Activated naive CD4-positive, alpha-beta T cell treated with anti-CD3 and anti-CD28 coated beads for 36 hours (primary cell): Measurements from ENCODE around the gene EFCAB12. TPM values are rescaled to one million over a fixed set of nuclear protein-coding genes. Genes with fewer than 3 reads are reported as not detected.
A peak's percentile ranks its signal among the peaks of the same experiment; 100 is the strongest.
"Not testable (repeated sequence)": the region's sequence is repeated elsewhere in the genome, so short reads cannot be mapped to it uniquely, and the experiment has no call there.

Experiments
- CTCF ChIA-PET: fragments of 350-600 bp; sonication (Branson Sonifier 250); formaldehyde crosslinking; loops from one replicate; lab custom pipeline; 2021; ENCODE audit warnings: antibody characterized with exemption; lab: Charles Lee
- DNase-seq: peaks from one replicate; pipeline ENCODE4 v3.0.0-alpha.2; 2020
- H3K27ac Mint-ChIP-seq: one replicate; pipeline ENCODE4 v1.8.0; 2021; ENCODE audit warnings: mild to moderate bottlenecking, mixed read lengths
- H3K27me3 Mint-ChIP-seq: one replicate; pipeline ENCODE4 v1.8.0; 2021; ENCODE audit warnings: low read depth, mixed read lengths
- H3K36me3 Mint-ChIP-seq: one replicate; pipeline ENCODE4 v1.8.0; 2021; ENCODE audit warnings: low read depth, mixed read lengths
- H3K4me1 Mint-ChIP-seq: one replicate; pipeline ENCODE4 v1.8.0; 2021; ENCODE audit warnings: low read depth, mixed read lengths
- H3K4me3 Mint-ChIP-seq: one replicate; pipeline ENCODE4 v1.8.0; 2021; ENCODE audit warnings: mild to moderate bottlenecking, moderate library complexity, mixed read lengths
- H3K9me3 Mint-ChIP-seq: one replicate; pipeline ENCODE4 v1.8.0; 2021; ENCODE audit warnings: mixed read lengths
- intact Hi-C: fragments of 100-400 bp; cut with micrococcal nuclease; formaldehyde crosslinking; loops from one replicate; pipeline ENCODE4 v1.15.1; 2023
- total RNA-seq, 2 experiments: library from RNA; stranded (reverse); gene quantifications; one replicate each; pipeline ENCODE4 v1.2.3, GENCODE V29; 2021

Gene EFCAB12
- total RNA-seq, 2 experiments from 2014 or later: 0.37 to 0.81 TPM

DNA sequence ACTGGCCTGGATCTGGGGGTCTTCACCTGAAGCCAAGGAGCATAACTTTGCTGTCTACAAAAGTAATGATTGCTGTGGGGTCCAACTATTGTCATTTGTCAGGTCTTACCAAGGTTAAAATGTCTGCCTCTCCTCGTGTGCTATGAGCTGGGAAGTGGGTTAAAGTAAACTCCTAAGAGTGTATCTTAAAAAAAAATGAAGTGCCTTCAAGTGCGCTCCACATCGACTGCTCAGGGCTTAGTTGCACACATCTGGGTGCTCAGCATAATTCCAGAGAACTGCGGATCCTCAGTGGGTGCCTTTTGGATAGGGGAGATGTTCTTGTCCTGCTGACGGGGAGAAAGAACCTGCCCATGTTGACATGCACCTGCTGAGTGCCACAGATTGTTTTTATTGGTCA, 40.9 kb downstream of the EFCAB12 start:
- Mint-ChIP-seq H3K27ac (no peak overlapping the region), H3K4me3 (no peak overlapping the region), H3K4me1 (no peaks in the 10 kb centered on the region), H3K36me3 (peaks cover 22% of the 10 kb centered on the region), H3K27me3 (no peaks in the 10 kb centered on the region), H3K9me3 (no peaks in the 10 kb centered on the region)
- CTCF ChIA-PET: interaction anchor here (1.6 kb wide), 1 partner anchor 9 kb away, joined by 7 read pairs; no protein-coding TSS in a partner anchor
- DNase-seq: no peak
- intact Hi-C loops: loop anchor here (10.0 kb wide), 2 partner anchors 107 to 547 kb away; no protein-coding TSS in a partner anchor

DNA sequence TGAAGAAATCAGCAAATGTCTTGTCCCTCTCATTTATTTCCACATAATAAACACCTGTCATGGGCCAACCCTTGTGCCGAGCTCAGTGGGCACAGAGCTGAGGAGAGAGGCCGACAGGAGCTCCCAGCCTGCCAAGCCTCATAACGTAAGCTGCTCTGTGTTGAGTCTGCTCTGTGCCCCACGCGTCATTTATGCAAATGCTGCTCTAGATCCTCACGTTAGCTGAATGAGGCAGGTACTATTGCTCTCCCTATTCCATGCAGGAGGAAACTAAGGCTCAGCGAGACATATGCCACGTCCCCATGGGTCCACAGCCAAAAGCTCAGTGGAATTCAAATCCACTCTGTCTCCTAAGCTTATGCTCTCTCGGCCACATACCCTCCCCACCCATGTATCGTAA, 41.5 kb downstream of the EFCAB12 start:
- Mint-ChIP-seq H3K27ac (no peak overlapping the region), H3K9me3 (no peaks in the 10 kb centered on the region), H3K36me3 (peaks cover 19% of the 10 kb centered on the region), H3K27me3 (no peaks in the 10 kb centered on the region), H3K4me1 (no peaks in the 10 kb centered on the region), H3K4me3 (no peak overlapping the region)
- CTCF ChIA-PET: interaction anchor here (1.6 to 2.4 kb wide), 2 partner anchors 9 to 13 kb away, joined by 7 to 9 read pairs; no protein-coding TSS in a partner anchor
- intact Hi-C loops: loop anchor here (10.0 kb wide), 2 partner anchors 108 to 548 kb away; no protein-coding TSS in a partner anchor
- DNase-seq: no peak

DNA sequence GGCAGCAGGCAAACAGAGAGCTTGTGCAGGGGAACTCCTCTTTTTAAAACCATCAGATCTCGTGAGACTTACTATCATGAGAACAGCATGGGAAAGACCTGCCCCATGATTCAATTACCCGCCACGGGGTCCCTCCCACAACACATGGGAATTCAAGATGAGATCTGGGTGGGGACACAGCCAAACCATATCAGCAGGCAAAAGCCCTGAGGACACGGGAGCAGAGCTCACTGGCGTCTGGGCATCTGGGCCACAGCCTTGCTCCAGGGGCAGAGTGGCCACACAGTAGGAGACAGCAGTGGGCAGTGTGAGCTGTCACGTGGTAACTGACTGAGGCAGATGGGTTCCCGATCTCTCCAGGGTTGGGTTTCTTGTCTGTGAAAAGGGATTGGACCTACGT, 42.9 kb downstream of the EFCAB12 start:
- CTCF ChIA-PET: interaction anchor here (2.4 kb wide), 1 partner anchor 15 kb away, joined by 9 read pairs; no protein-coding TSS in a partner anchor
- not testable (repeated sequence) for DNase-seq, H3K27ac Mint-ChIP-seq, H3K27me3 Mint-ChIP-seq, H3K4me1 Mint-ChIP-seq, H3K9me3 Mint-ChIP-seq, H3K36me3 Mint-ChIP-seq, H3K4me3 Mint-ChIP-seq
- intact Hi-C loops: loop anchor here (10.0 kb wide), 2 partner anchors 109 to 549 kb away; no protein-coding TSS in a partner anchor

DNA sequence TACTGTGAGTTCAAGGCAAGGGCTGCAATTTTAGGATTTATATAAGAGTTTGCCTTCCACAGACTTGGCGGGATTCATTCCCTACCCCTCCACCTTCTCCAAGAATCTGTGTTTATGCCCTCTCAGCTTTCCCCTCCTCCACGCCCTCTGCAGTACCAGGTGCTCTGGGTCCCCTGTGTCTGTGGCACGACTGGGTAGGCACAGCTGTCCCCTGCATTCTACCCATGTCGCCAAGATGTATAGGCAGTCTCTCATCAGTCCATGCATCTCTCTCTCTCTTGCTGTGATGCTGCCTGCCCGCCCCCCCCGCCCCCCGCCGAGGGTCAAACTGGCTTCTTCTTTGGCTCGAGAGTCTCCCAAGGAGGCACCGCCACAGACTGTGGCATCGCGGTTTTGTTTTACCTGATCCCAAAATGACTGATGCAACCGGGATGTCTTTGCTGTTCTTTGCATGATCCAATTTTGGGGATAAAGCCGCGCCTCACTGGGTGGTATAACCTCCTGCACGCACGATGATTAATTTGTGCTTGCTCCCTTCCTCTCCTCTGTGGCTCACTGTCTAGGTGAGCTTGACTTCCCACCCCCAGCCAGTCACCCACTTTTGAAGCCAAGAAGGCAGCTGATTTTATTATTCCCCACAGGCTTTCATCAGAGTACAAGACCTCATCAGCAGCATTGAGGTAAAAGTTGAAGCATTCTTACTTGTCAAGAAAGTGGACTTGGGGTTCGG, 43.7 kb downstream of the EFCAB12 start:
- Mint-ChIP-seq H3K36me3 (peaks cover 8% of the 10 kb centered on the region), H3K4me3 (no peak overlapping the region), H3K27me3 (no peaks in the 10 kb centered on the region), H3K4me1 (no peaks in the 10 kb centered on the region), H3K9me3 (no peaks in the 10 kb centered on the region), H3K27ac (no peak overlapping the region)
- no peak for DNase-seq
- intact Hi-C loops: loop anchor here (10.0 kb wide), 2 partner anchors 110 to 550 kb away; no protein-coding TSS in a partner anchor
- CTCF ChIA-PET: interaction anchor here (2.4 kb wide), 1 partner anchor 15 kb away, joined by 9 read pairs; no protein-coding TSS in a partner anchor

DNA sequence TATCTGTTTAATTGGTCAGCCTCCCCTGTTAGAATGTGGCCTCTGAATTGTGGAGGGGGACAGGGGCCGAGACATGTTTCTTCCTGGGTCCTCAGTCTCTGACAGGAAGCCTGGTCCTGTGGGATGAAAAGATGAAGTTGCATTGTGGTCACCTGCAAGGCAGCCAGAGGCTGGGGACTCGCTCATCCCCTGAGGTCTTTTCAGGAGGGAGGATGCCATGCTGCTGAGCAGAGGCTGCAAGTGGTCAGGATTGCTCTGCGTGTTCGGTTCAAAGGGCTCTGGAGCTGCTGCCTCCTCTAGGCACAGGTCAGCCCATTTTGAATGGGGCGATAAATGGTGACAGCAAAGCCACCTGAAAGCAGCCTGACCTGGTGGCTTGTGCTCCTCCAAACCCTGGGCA, 44.3 kb downstream of the EFCAB12 start:
- H3K36me3 Mint-ChIP-seq, H3K4me3 Mint-ChIP-seq, H3K27me3 Mint-ChIP-seq, H3K9me3 Mint-ChIP-seq, H3K4me1 Mint-ChIP-seq, DNase-seq: not testable (repeated sequence)
- H3K27ac Mint-ChIP-seq: peak overlapping the region; percentile 39
- CTCF ChIA-PET: interaction anchor here (0.6 to 1.8 kb wide), 11 partner anchors 44 to 445 kb away, joined by 3 to 15 read pairs (median 3); partner anchors contain the start of gene EFCAB12
- intact Hi-C loops: loop anchor here (10.0 kb wide), 2 partner anchors 111 to 551 kb away; no protein-coding TSS in a partner anchor

DNA sequence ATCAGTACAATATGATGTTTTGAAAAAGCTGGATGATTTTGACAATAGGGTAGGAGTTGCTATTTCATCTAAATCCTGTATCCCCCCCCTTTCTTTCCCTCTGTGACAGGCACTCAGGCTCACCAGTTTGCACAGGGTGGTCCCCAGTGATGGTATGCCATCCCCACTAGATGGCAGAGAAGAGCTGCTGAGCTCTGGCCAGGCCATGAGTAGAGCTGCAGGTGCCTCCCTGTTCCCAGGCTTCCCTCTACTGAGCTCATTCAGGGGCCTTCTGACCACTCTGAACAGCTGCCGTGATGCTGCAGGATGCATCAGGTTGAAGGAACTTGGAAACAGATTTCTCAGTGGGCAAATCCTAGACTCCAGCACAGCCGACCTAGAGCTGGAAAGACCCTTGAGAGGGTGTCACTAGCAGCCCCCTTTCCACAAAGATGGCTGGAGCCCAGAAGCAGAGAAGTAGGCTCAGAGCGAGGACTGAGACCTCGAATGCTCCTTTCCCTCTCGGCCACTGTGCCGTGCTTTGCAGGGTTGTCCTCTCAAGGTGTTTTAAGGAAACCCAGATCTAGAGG, 45.1 kb downstream of the EFCAB12 start:
- no peak overlapping the region for H3K27ac Mint-ChIP-seq

DNA sequence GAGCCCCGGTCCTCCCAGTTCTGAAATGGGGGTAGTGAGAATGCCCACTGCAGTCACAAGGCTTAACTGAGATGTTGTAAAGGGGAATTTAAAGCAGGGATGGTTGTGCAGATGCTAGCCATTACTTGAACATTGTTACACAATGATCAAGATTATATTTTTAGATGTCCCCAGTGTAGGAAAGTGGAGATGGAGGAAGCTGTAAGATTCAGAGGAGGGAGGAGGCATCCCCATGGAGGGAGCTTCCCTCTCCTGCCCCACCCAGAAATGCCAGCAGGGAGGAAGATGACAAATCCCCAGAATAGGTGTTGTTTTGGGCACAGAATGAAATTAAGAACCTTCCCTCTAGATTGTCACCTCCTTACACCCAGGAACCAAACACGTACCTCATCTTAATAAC, 46.1 kb downstream of the EFCAB12 start:
- intact Hi-C loops: loop anchor here (2.0 to 10.0 kb wide), 4 partner anchors 112 to 552 kb away; partner anchors contain the start of gene PLXND1
- no peaks in the 10 kb centered on the region for H3K36me3 Mint-ChIP-seq

More for the DNA sequence above, 45.1 kb downstream of the EFCAB12 start:
- CTCF ChIA-PET: interaction anchor here (0.6 to 1.8 kb wide), 29 partner anchors 9 to 446 kb away, joined by 3 to 15 read pairs (median 4); partner anchors contain the start of genes EFCAB12, IFT122 and MBD4
- DNase-seq: peak; percentile 65
- Mint-ChIP-seq H3K36me3 (peaks cover 4% of the 10 kb centered on the region), H3K4me1 (no peaks in the 10 kb centered on the region), H3K27me3 (no peaks in the 10 kb centered on the region), H3K9me3 (no peaks in the 10 kb centered on the region), H3K4me3 (no peak overlapping the region)
- intact Hi-C loops: loop anchor here (1.0 to 10.0 kb wide), 6 partner anchors 52 to 551 kb away; partner anchors contain the start of genes IFT122 and PLXND1

DNA sequence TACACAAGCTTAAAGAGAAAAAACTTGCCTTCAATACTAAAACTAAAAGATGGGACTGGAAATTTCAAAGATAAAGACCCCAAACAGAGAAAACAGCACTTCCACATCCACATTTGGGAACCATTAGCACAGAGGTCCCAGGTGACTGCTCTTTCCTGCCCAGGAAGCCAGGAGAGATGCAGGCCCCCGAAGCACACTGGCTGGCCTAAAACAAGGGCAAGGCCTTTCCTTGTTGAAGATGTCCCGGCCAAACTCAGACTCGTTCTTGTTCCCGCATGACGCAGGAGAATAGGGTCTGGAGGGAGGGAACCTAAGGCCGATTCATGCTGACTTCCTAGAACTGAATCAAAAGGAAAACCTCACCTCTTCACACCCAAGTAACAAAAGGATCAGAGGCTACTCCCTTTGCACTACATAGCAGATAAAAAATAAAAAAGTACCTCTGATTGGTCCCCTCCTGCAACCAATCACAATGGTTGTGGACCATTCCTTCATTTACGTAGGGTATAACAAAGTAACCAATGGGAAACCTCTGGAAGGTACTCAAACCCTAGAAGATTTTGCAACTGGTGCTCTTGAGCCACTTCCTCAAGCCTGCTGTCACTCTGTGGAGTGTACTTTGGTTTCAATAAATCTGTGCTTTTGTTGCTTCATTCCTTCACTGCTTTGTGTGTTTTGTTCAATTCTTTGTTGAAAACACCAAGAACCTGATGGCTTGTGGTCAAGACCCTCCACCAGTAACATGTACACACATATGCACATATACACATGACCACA, 48.7 kb downstream of the EFCAB12 start:
- H3K27ac Mint-ChIP-seq: no peak overlapping the region
- CTCF ChIA-PET: no interaction called here

More for the DNA sequence above, 46.1 kb downstream of the EFCAB12 start:
- Mint-ChIP-seq H3K27me3 (no peaks in the 10 kb centered on the region), H3K4me1 (no peaks in the 10 kb centered on the region), H3K4me3 (no peak overlapping the region), H3K9me3 (no peaks in the 10 kb centered on the region), H3K27ac (no peak overlapping the region)
- CTCF ChIA-PET: interaction anchor here (0.9 to 1.6 kb wide), 4 partner anchors 8 to 170 kb away, joined by 3 to 6 read pairs (median 4); a partner anchor contains a TSS
- DNase-seq: no peak

DNA sequence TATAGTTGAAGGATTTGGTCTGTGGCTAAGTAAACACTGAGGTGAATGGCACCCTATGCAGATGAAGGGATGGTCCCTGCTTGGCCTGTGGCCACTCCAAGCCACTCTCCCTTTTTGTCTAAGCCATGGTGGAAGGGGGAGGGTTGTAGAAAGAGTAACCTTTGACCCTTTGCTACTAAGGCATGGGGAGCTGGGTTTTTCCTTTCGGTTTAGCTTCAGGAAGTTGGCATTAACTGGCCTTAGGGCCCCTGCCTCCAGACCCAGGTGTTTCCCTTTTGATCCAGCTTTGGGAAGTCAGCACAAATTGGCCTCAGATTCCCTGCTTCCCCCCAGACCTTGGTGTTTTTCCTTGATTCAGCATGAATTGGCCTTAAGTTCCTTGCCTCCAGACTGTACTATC, 49.5 kb downstream of the EFCAB12 start:
- no peak overlapping the region for H3K4me3 Mint-ChIP-seq
- CTCF ChIA-PET: interaction anchor here (1.3 kb wide), 1 partner anchor 8 kb away, joined by 7 read pairs; no protein-coding TSS in a partner anchor
- H3K9me3 Mint-ChIP-seq: no peaks in the 10 kb centered on the region
- H3K36me3 Mint-ChIP-seq: peaks cover 1% of the 10 kb centered on the region
- H3K4me1 Mint-ChIP-seq: no peaks in the 10 kb centered on the region
- no peak for DNase-seq
- no peaks in the 10 kb centered on the region for H3K27me3 Mint-ChIP-seq
- no peak overlapping the region for H3K27ac Mint-ChIP-seq
- intact Hi-C loops: no loop called here

More for the DNA sequence above, 48.7 kb downstream of the EFCAB12 start:
- intact Hi-C loops: loop anchor here (10.0 kb wide), 2 partner anchors 115 to 555 kb away; no protein-coding TSS in a partner anchor
- Mint-ChIP-seq H3K4me3 (no peak overlapping the region), H3K36me3 (peaks cover 1% of the 10 kb centered on the region), H3K4me1 (no peaks in the 10 kb centered on the region), H3K9me3 (no peaks in the 10 kb centered on the region), H3K27me3 (no peaks in the 10 kb centered on the region)
- no peak for DNase-seq

DNA sequence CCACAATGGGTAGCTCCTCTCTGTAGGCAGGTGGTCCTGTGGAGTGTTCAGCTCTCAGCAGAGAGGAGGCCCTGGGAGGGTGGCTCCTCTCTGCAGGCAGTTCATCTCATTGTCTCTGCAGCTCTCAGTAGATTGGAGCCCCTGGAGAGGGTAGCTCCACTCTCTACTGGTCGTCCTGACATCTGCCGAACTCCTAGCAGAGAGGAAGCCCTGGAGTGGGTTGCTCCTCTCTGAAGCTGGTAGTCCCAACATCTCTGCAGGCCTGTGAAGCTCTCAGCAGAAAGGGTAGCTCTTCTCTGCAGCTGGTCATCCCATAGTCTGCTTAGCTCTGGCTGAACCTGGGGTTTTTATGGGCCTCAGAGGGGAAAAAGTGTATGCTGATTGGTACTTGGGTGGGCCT, 50.8 kb downstream of the EFCAB12 start:
- Mint-ChIP-seq H3K27me3 (no peaks in the 10 kb centered on the region), H3K4me1 (no peaks in the 10 kb centered on the region), H3K4me3 (no peak overlapping the region), H3K36me3 (peaks cover 1% of the 10 kb centered on the region), H3K9me3 (no peaks in the 10 kb centered on the region), H3K27ac (no peak overlapping the region)
- DNase-seq: no peak
- intact Hi-C loops: no loop called here
- CTCF ChIA-PET: interaction anchor here (1.2 to 1.3 kb wide), 2 partner anchors 10 to 148 kb away, joined by 3 to 7 read pairs; no protein-coding TSS in a partner anchor

DNA sequence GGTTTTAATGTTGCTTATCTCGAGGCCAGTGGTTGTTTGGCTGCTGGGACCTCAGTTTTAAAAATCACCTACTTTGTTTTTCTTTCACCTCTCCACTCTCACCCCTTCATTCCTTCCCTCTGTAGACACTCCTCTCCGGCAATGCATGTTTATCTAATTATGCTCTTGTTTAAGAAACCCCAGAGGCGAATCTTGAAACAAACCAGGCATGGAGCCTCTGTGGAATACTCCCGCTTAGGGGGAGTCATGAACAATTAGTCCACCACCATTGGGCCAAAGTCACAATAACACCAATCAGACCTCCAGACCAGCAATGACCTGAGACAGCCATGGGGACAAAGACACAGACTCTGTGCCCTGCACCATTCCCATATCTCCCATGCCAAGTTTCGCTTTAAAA, 53.3 kb downstream of the EFCAB12 start:
- Mint-ChIP-seq H3K4me1 (no peaks in the 10 kb centered on the region), H3K27me3 (no peaks in the 10 kb centered on the region), H3K36me3 (peaks cover 1% of the 10 kb centered on the region), H3K9me3 (no peaks in the 10 kb centered on the region), H3K27ac (no peak overlapping the region), H3K4me3 (no peak overlapping the region)
- CTCF ChIA-PET: interaction anchor here (1.9 kb wide), 1 partner anchor 8 kb away, joined by 4 read pairs; no protein-coding TSS in a partner anchor
- intact Hi-C loops: no loop called here
- no peak for DNase-seq
